SK-N-SH (cell line): Measurements from ENCODE around the gene C14orf132. TPM values are rescaled to one million over a fixed set of nuclear protein-coding genes. Genes with fewer than 3 reads are reported as not detected.

ENCODE experiments used
- CTCF ChIA-PET: fragments of 300-600, 350-600 bp; formaldehyde crosslinking; extraction: SDS; loops from one replicate; lab custom pipeline; 2021; lab: Yijun Ruan, JAX
- POLR2A ChIA-PET: fragments of 350-600 bp; sonication (Branson Sonifier 250); formaldehyde crosslinking; extraction: SDS; loops from one replicate; lab custom pipeline; 2020; ENCODE audit warnings: antibody characterized with exemption, inconsistent platforms; lab: Yijun Ruan, JAX
- DNase-seq: peaks from one replicate; pipeline ENCODE4 v3.0.0; 2012
- H2AFZ ChIP-seq: fragments of 200-600 bp; sonication (generic); 2 replicates; pipeline ENCODE4 v1.8.1; 2016; ENCODE audit warnings: antibody characterized with exemption, mild to moderate bottlenecking, low read depth
- H3F3A ChIP-seq: fragments of 200-600 bp; sonication (generic); replicated peaks from 2 replicates; pipeline ENCODE3; 2016; ENCODE audit warnings: antibody characterized with exemption, mild to moderate bottlenecking; ENCODE audit not compliant: insufficient read depth
- H3K27ac ChIP-seq, 2 experiments: fragments of 200-500 bp in 1 of 2; fragments of 200-600 bp in 1 of 2; sonication (Bioruptor generic) in 1 of 2; sonication (generic), shearing (Covaris generic) in 1 of 2; 2 replicates each; pipeline versions ENCODE4 v1.5.1 to v1.6.1; 2014 to 2016; ENCODE audit warnings: low read depth in 2 of 2, inconsistent platforms in 1 of 2, low read length in 1 of 2, mild to moderate bottlenecking in 1 of 2, mixed read lengths in 1 of 2
- H3K27me3 ChIP-seq: fragments of 200-600 bp; sonication (generic), shearing (Covaris generic); 2 replicates; pipeline ENCODE4 v1.6.1; 2016; ENCODE audit warnings: mixed run types; ENCODE audit not compliant: insufficient read depth
- H3K36me3 ChIP-seq, 2 experiments: fragments of 200-500 bp in 1 of 2; fragments of 200-600 bp in 1 of 2; sonication (Bioruptor generic) in 1 of 2; sonication (generic) in 1 of 2; replicated peaks in 1 of 2; 2 replicates each; pipeline versions ENCODE3 to v1.5.1; 2014 to 2016; ENCODE audit warnings: low read length in 1 of 2, mild to moderate bottlenecking in 1 of 2; ENCODE audit not compliant: insufficient read depth in 2 of 2, control insufficient read depth in 1 of 2
- H3K4me1 ChIP-seq, 2 experiments: fragments of 200-500 bp in 1 of 2; fragments of 200-600 bp in 1 of 2; sonication (Bioruptor generic) in 1 of 2; sonication (generic), shearing (Covaris generic) in 1 of 2; 2 replicates each; pipeline versions ENCODE4 v1.5.1 to v1.6.1; 2014 to 2016; ENCODE audit warnings: low read depth in 1 of 2, low read length in 1 of 2, mixed run types in 1 of 2; ENCODE audit not compliant: insufficient read depth in 2 of 2, control insufficient read depth in 1 of 2
- H3K4me2 ChIP-seq: fragments of 200-600 bp; sonication (generic), shearing (Covaris generic); 2 replicates; pipeline ENCODE4 v1.6.1; 2017; ENCODE audit warnings: mixed run types
- H3K4me3 ChIP-seq, 2 experiments: fragments of 200-500 bp in 1 of 2; fragments of 200-600 bp in 1 of 2; sonication (Bioruptor generic) in 1 of 2; sonication (generic), shearing (Covaris generic) in 1 of 2; 2 replicates each; pipeline versions ENCODE4 v1.5.1 to v1.8.1; 2014 to 2016; ENCODE audit warnings: low read depth in 2 of 2, inconsistent platforms in 1 of 2, low read length in 1 of 2, mild to moderate bottlenecking in 1 of 2, mixed read lengths in 1 of 2, moderate library complexity in 1 of 2
- H3K79me2 ChIP-seq: fragments of 200-600 bp; sonication (generic); 2 replicates; pipeline ENCODE4 v1.8.1; 2017; ENCODE audit warnings: mild to moderate bottlenecking; ENCODE audit not compliant: insufficient read depth
- H3K9ac ChIP-seq: fragments of 200-600 bp; sonication (generic); 2 replicates; pipeline ENCODE4 v1.6.1; 2017; ENCODE audit warnings: mixed run types
- H3K9me2 ChIP-seq: fragments of 200-600 bp; sonication (generic); 2 replicates; pipeline ENCODE4 v1.6.1; 2017; ENCODE audit warnings: mixed run types
- H3K9me3 ChIP-seq: fragments of 200-600 bp; sonication (generic); 2 replicates; pipeline ENCODE4 v1.6.1; 2017; ENCODE audit warnings: mixed run types, mild to moderate bottlenecking, moderate library complexity
- H4K20me1 ChIP-seq: fragments of 200-600 bp; sonication (generic); 2 replicates; pipeline ENCODE4 v1.6.1; 2017; ENCODE audit warnings: mild to moderate bottlenecking, mixed run types; ENCODE audit not compliant: insufficient read depth
- CHD2 ChIP-seq: fragments of 150-350 bp; IDR thresholded peaks from 2 replicates; pipeline ENCODE4 v1.6.1; 2018; ENCODE audit warnings: low read length; ENCODE audit not compliant: partially characterized antibody
- ELF1 ChIP-seq: IDR thresholded peaks from 2 replicates; pipeline ENCODE4 v1.4.0; 2012
- JUND ChIP-seq: IDR thresholded peaks from 2 replicates; pipeline ENCODE4 v1.4.0; 2012
- NRF1 ChIP-seq: IDR thresholded peaks from 2 replicates; pipeline ENCODE4 v1.6.1; 2012; ENCODE audit warnings: low read depth, mild to moderate bottlenecking, low read length
- SIN3A ChIP-seq: IDR thresholded peaks from 2 replicates; pipeline ENCODE4 v1.6.1; 2012; ENCODE audit warnings: low read depth, mild to moderate bottlenecking, low read length, moderate library complexity, borderline replicate concordance
- SMC3 ChIP-seq: IDR thresholded peaks from 2 replicates; pipeline ENCODE4 v1.6.1; 2012; ENCODE audit warnings: low read depth, low read length, improper control_type of control experiment
- TAF1 ChIP-seq: IDR thresholded peaks from 2 replicates; pipeline ENCODE4 v1.6.1; 2012; ENCODE audit warnings: low read depth, mild to moderate bottlenecking, low read length, moderate library complexity, borderline replicate concordance
- YY1 ChIP-seq: IDR thresholded peaks from 2 replicates; pipeline ENCODE4 v1.4.0; 2012; ENCODE audit warnings: low read depth, mild to moderate bottlenecking
- WGBS: methylation state at CpG from one replicate; pipeline ENCODE4 v1.1.6; 2017; ENCODE audit warnings: low lambda C conversion rate; 5-methylcytosine and 5-hydroxymethylcytosine counted together
- polyA plus RNA-seq, 3 experiments: library from polyadenylated mRNA; depleted of rRNA; stranded (reverse); fragments of >200 nt; gene quantifications; 2 replicates each; pipeline ENCODE4 v1.2.3, GENCODE V29; 2012
- TF ChIP-seq, protein P1 (sequence below): IDR thresholded peaks from 2 replicates; pipeline ENCODE4 v1.6.1; 2012; ENCODE audit warnings: mild to moderate bottlenecking, low read depth, low read length, moderate library complexity
- TF ChIP-seq, protein P2 (sequence below): fragments of 200-600 bp; sonication (generic); IDR thresholded peaks from 2 replicates; pipeline ENCODE4 v1.6.1; 2017; ENCODE audit warnings: antibody characterized with exemption, mild to moderate bottlenecking, moderate library complexity
- TF ChIP-seq, protein P3 (sequence below): fragments of 150-350 bp; IDR thresholded peaks from 2 replicates; pipeline ENCODE4 v1.6.1; 2016; ENCODE audit warnings: mild to moderate bottlenecking, low read depth, low read length
- TF ChIP-seq, protein P4 (sequence below): IDR thresholded peaks from 2 replicates; pipeline ENCODE4 v1.4.0; 2012; ENCODE audit warnings: low read depth

C14orf132 gene
- polyA plus RNA-seq, 1 of the 3 experiments (the other 2 are of a cell fraction) = 5.5 TPM

DNA sequence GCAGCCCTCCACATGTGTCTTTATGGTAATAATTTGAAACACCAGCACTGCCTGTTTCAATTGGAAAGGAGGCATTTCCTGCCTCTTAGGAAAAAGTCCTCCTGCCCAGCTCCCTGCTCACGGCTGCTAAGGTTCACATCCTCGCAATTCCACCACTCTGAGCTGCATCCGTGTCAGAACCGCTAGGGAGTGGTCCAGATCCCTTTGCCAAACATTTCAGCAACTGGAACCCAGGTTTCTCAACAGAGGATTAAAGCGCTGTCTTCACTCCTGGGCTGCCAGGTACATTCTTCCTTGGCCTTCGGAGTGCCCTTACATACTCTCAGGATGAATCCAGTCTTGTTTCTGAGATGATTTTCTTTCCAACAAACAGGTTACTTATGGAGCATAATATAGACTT is 23.3 kb downstream of the C14orf132 start (continued):
- TF ChIP-seq, protein P1, sequence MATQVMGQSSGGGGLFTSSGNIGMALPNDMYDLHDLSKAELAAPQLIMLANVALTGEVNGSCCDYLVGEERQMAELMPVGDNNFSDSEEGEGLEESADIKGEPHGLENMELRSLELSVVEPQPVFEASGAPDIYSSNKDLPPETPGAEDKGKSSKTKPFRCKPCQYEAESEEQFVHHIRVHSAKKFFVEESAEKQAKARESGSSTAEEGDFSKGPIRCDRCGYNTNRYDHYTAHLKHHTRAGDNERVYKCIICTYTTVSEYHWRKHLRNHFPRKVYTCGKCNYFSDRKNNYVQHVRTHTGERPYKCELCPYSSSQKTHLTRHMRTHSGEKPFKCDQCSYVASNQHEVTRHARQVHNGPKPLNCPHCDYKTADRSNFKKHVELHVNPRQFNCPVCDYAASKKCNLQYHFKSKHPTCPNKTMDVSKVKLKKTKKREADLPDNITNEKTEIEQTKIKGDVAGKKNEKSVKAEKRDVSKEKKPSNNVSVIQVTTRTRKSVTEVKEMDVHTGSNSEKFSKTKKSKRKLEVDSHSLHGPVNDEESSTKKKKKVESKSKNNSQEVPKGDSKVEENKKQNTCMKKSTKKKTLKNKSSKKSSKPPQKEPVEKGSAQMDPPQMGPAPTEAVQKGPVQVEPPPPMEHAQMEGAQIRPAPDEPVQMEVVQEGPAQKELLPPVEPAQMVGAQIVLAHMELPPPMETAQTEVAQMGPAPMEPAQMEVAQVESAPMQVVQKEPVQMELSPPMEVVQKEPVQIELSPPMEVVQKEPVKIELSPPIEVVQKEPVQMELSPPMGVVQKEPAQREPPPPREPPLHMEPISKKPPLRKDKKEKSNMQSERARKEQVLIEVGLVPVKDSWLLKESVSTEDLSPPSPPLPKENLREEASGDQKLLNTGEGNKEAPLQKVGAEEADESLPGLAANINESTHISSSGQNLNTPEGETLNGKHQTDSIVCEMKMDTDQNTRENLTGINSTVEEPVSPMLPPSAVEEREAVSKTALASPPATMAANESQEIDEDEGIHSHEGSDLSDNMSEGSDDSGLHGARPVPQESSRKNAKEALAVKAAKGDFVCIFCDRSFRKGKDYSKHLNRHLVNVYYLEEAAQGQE = no peak
- TF ChIP-seq TAF1 (no peak), JUND (no peak), SMC3 (no peak), NRF1 (no peak), YY1 (no peak)

DNA sequence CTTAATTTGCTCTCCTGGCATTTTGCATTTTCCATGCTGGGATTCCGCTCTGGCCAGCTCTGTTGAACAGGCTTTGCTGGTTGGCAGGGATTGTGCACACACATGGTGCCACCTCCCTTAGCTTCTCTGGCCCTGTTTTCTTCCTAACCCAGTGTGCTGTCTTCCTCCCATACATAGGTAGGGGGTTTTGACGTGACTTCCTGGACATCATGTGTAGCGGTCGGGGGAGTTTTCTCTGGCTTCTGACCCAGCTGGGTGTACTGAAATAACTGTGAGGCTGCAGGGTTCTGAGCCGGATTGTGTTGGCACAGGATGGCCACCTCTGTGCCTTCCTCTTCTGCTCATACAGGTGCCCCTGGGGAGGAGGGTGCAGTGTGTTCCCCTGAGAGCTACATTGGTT is 25.7 kb downstream of the C14orf132 start:
- Histone ChIP-seq H3K4me1 (peaks cover 0 to 39% of the 10 kb centered on the region in 2 experiments; a peak in 2 of 4 replicates), H3K9me2 (no peaks in the 10 kb centered on the region), H3K4me3 (no peak overlapping the region), H3K79me2 (no peaks in the 10 kb centered on the region), H3K9me3 (no peaks in the 10 kb centered on the region), H3K4me2 (no peak overlapping the region), H4K20me1 (no peaks in the 10 kb centered on the region), H3K27ac (peak overlapping the region in 1 of 2 experiments; percentile 58; a peak in 2 of 4 replicates), H3K36me3 (no peaks in the 10 kb centered on the region), H3K9ac (no peak overlapping the region), H3F3A (no peaks in the 10 kb centered on the region), H2AFZ (no peak overlapping the region), H3K27me3 (no peaks in the 10 kb centered on the region)
- POLR2A ChIA-PET = interaction anchor here (0.6 kb wide), 1 partner anchor 489 kb away, joined by 3 read pairs; no protein-coding TSS in a partner anchor
- CTCF ChIA-PET = interaction anchor here (1.4 to 9.2 kb wide), 2 partner anchors 10 to 33 kb away, joined by 4 to 94 read pairs; no protein-coding TSS in a partner anchor
- WGBS = 92% methylated on average over 5 of the region's 5 CpGs
- TF ChIP-seq, protein P2, sequence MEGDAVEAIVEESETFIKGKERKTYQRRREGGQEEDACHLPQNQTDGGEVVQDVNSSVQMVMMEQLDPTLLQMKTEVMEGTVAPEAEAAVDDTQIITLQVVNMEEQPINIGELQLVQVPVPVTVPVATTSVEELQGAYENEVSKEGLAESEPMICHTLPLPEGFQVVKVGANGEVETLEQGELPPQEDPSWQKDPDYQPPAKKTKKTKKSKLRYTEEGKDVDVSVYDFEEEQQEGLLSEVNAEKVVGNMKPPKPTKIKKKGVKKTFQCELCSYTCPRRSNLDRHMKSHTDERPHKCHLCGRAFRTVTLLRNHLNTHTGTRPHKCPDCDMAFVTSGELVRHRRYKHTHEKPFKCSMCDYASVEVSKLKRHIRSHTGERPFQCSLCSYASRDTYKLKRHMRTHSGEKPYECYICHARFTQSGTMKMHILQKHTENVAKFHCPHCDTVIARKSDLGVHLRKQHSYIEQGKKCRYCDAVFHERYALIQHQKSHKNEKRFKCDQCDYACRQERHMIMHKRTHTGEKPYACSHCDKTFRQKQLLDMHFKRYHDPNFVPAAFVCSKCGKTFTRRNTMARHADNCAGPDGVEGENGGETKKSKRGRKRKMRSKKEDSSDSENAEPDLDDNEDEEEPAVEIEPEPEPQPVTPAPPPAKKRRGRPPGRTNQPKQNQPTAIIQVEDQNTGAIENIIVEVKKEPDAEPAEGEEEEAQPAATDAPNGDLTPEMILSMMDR = no peak
- TF ChIP-seq SIN3A (no peak), ELF1 (no peak), CHD2 (no peak)
- TF ChIP-seq, protein P3, sequence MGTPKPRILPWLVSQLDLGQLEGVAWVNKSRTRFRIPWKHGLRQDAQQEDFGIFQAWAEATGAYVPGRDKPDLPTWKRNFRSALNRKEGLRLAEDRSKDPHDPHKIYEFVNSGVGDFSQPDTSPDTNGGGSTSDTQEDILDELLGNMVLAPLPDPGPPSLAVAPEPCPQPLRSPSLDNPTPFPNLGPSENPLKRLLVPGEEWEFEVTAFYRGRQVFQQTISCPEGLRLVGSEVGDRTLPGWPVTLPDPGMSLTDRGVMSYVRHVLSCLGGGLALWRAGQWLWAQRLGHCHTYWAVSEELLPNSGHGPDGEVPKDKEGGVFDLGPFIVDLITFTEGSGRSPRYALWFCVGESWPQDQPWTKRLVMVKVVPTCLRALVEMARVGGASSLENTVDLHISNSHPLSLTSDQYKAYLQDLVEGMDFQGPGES = no peak
- TF ChIP-seq, protein P4, sequence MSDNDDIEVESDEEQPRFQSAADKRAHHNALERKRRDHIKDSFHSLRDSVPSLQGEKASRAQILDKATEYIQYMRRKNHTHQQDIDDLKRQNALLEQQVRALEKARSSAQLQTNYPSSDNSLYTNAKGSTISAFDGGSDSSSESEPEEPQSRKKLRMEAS = no peak
- no peak for DNase-seq
